Measurements from ENCODE around the gene MTMR12.

The MTMR12 gene

DNA sequence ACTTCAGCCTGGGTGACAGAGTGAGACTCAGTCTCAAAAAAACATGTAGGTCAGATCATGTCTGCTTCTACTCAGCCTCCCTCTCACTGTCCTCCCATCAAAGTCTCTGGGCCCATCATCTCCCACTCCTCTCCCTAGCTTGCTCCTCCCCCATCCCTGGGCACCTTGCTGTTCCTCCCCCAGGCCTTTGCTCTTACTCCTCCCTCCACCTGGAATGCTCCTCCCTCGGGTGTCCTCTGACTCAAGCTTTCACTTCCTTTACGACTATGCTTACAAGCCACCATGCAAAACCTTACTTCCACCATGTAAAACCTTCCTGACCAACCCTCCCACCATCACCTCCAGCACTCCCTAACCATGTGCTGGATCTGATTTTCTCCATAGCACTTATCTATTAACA, 51.5 kb downstream of the MTMR12 start:
- intact Hi-C loops (cut with DNase I; ENCODE audit: low total_unique reads), result no loop called here
- no peaks in the 10 kb centered on the region for H3K27me3 ChIP-seq
- peaks cover 0 to 13% (median 1%) of the 10 kb centered on the region in 4 donors for H3K4me1 ChIP-seq
- H3K36me3 ChIP-seq, result peaks cover 25 to 89% (median 31%) of the 10 kb centered on the region in 3 donors
- no peak overlapping the region for H3K4me3 ChIP-seq
- TF ChIP-seq, protein P1, sequence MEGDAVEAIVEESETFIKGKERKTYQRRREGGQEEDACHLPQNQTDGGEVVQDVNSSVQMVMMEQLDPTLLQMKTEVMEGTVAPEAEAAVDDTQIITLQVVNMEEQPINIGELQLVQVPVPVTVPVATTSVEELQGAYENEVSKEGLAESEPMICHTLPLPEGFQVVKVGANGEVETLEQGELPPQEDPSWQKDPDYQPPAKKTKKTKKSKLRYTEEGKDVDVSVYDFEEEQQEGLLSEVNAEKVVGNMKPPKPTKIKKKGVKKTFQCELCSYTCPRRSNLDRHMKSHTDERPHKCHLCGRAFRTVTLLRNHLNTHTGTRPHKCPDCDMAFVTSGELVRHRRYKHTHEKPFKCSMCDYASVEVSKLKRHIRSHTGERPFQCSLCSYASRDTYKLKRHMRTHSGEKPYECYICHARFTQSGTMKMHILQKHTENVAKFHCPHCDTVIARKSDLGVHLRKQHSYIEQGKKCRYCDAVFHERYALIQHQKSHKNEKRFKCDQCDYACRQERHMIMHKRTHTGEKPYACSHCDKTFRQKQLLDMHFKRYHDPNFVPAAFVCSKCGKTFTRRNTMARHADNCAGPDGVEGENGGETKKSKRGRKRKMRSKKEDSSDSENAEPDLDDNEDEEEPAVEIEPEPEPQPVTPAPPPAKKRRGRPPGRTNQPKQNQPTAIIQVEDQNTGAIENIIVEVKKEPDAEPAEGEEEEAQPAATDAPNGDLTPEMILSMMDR (IDR thresholded peaks at IDR 0.05), result no peak
- peak overlapping the region in 1 of 2 donors; percentile 15 for H3K27ac ChIP-seq
- no peaks in the 10 kb centered on the region for H3K9me3 ChIP-seq
- no peak for DNase-seq

DNA sequence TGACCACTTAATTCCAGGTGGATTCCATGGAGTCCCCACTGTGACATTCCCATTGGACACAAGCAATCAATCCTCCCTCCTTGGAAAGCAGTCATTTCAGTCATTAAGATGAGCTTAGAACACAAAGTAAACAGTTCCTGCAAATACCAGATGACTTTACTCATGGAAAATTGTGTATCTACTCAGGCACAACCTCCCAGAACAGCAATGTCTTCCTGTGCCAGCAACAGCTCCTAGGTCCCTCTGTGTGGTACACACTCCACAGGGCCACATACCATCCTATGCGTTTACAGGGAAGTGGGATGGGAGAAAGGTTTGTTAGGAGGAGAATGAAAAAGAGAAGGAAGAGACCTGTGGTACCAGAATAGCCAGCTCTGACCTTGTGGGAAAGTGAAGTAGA, 53.7 kb downstream of the MTMR12 start:
- H3K9me3 ChIP-seq, result no peaks in the 10 kb centered on the region
- H3K27ac ChIP-seq, result no peak overlapping the region
- H3K4me3 ChIP-seq, result no peak overlapping the region
- H3K27me3 ChIP-seq, result no peaks in the 10 kb centered on the region
- peaks cover 21 to 89% (median 35%) of the 10 kb centered on the region in 3 donors for H3K36me3 ChIP-seq
- intact Hi-C loops (cut with DNase I; ENCODE audit: low total_unique reads), result no loop called here
- DNase-seq, result no peak
- H3K4me1 ChIP-seq, result peaks cover 0 to 21% (median 6%) of the 10 kb centered on the region in 4 donors
- TF ChIP-seq, protein P1 (IDR thresholded peaks at IDR 0.05), result no peak

DNA sequence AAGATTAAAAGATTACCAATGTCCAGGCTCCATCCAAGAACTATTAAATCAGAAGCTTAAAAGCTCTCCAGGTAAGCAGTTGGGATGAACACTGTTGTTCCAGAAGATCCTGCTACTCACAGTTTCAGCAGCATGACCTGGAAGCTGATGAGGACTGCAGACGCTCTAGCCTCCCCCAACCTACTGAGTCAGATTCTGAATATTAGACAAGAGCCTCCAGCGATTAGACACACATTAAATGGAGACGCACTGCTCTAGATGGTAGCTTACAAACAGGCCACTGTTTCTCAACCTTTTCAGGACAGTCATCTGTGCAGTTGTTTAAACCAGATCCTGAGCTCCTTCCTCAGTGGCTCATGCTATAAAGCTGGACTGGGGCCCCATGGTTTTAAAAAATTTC, 54.3 kb downstream of the MTMR12 start:
- no peak overlapping the region for H3K27ac ChIP-seq
- H3K27me3 ChIP-seq, result no peaks in the 10 kb centered on the region
- intact Hi-C loops (cut with DNase I; ENCODE audit: low total_unique reads), result no loop called here
- TF ChIP-seq, protein P1 (IDR thresholded peaks at IDR 0.05), result no peak
- no peak for DNase-seq
- H3K9me3 ChIP-seq, result no peaks in the 10 kb centered on the region
- H3K4me3 ChIP-seq, result no peak overlapping the region
- peaks cover 21 to 89% (median 33%) of the 10 kb centered on the region in 3 donors for H3K36me3 ChIP-seq
- peaks cover 0 to 21% (median 5%) of the 10 kb centered on the region in 4 donors for H3K4me1 ChIP-seq

DNA sequence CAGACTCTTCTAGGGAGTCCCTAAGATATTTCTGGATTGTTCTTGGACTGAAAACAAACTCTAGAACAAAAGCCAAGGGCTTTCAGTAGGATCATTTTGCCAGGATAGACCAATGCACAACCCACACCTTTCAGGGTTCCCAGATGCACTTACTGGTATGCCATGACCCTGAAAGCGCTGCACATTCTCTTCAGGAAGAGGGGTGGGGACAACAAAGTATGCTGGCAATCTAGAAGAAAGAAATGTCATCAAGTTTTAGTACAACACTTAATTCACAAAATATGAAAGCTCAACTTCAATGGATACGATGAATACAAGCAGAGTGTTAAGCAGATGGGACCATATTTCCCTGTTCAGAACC, 57.2 kb downstream of the MTMR12 start:
- no peak overlapping the region for H3K27ac ChIP-seq
- H3K4me3 ChIP-seq, result no peak overlapping the region
- intact Hi-C loops (cut with DNase I; ENCODE audit: low total_unique reads), result no loop called here
- no peaks in the 10 kb centered on the region for H3K27me3 ChIP-seq
- no peak for DNase-seq
- H3K4me1 ChIP-seq, result peaks cover 0 to 11% (median 5%) of the 10 kb centered on the region in 4 donors
- TF ChIP-seq, protein P1 (IDR thresholded peaks at IDR 0.05), result no peak
- H3K9me3 ChIP-seq, result no peaks in the 10 kb centered on the region
- peaks cover 12 to 75% (median 36%) of the 10 kb centered on the region in 3 donors for H3K36me3 ChIP-seq

DNA sequence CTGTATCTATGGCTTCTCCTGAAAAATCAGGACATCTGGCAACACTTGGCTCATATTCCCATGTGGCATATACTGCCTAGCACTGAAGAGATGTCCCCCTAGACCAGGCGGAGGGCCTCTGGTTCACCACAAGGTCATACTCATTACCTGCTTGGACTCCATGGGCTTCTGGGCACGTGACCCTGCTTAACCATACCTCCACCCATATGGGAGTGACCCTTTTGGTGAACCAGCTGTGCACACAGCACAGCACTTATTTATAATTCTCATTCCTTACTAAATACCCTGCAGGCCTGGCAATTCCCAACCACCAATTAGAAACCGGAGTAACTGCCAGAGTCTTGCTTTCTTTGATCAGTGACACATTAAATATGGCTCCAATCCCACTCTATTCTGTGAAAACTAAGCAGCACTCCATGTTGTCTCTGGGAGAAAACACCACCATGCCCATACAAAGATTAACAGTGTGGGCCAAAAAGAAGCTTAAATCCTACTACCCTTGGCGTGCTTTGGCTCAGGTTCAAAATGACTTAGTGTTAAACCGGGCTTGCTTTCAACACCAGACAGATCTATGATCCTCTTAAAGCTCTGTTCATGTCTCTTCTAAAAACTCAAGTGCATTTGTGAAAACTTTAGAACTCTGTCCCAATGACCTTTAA, 57.7 kb downstream of the MTMR12 start:
- intact Hi-C loops (cut with DNase I; ENCODE audit: low total_unique reads), result no loop called here
- no peak overlapping the region for H3K4me3 ChIP-seq
- TF ChIP-seq, protein P1 (IDR thresholded peaks at IDR 0.05), result no peak
- H3K36me3 ChIP-seq, result peaks cover 15 to 75% (median 41%) of the 10 kb centered on the region in 3 donors
- H3K27me3 ChIP-seq, result no peaks in the 10 kb centered on the region
- peaks cover 0 to 12% (median 4%) of the 10 kb centered on the region in 4 donors for H3K4me1 ChIP-seq
- H3K27ac ChIP-seq, result no peak overlapping the region
- DNase-seq, result no peak
- H3K9me3 ChIP-seq, result no peaks in the 10 kb centered on the region

Data from tibial artery (tissue), 4 donors.